Measurements from ENCODE around the gene DNAH14. TPM values are rescaled to one million over a fixed set of nuclear protein-coding genes. Genes with fewer than 3 reads are reported as not detected.

Gene DNAH14
- total and polyA plus RNA-seq, 2 of the 4 experiments (the other 2 are of a cell fraction), result 2.7 to 3.6 TPM

GRCh38 chr1:225435076-225435475, 505.6 kb downstream of the DNAH14 start (continued):
- TF ChIP-seq USF2 (IDR thresholded peaks at IDR 0.05; ENCODE audit: low read depth, low read length) (no peak), CEBPB (IDR thresholded peaks at IDR 0.05; ENCODE audit: low read depth, low read length) (no peak), POLR2A (IDR thresholded peaks at IDR 0.05; ENCODE audit: low read depth, low read length) (no peak), MAFK (IDR thresholded peaks at IDR 0.05; ENCODE audit: low read depth, low read length) (no peak), NFE2L2 (IDR thresholded peaks at IDR 0.05; ENCODE audit: low read depth, low read length) (no peak)

- CTCF ChIA-PET, result no interaction called here
- no CpG with 5 or more reads among the region's 1 CpG for WGBS, 2 experiments (ENCODE audit: extremely low coverage in 2 of 2, insufficient read length in 1 of 2)
- dilution Hi-C loops (cut with HindIII; ENCODE audit: low sequenced_read_pairs, unreplicated experiment), result no loop called here
- TF ChIP-seq NFE2L2 (IDR thresholded peaks at IDR 0.05; ENCODE audit: low read depth, low read length) (no peak), SMC3 (IDR thresholded peaks at IDR 0.05; ENCODE audit: low read depth, low read length) (no peak), USF2 (IDR thresholded peaks at IDR 0.05; ENCODE audit: low read depth, low read length) (no peak), MAFK (IDR thresholded peaks at IDR 0.05; ENCODE audit: low read depth, low read length) (no peak), CEBPB (IDR thresholded peaks at IDR 0.05; ENCODE audit: low read depth, low read length) (no peak), POLR2A (IDR thresholded peaks at IDR 0.05; ENCODE audit: low read depth, low read length) (no peak), MXI1 (IDR thresholded peaks at IDR 0.05; ENCODE audit: borderline replicate concordance, low read depth, low read length) (no peak), CHD1 (IDR thresholded peaks at IDR 0.05; ENCODE audit: low read depth, low read length) (no peak), BHLHE40 (IDR thresholded peaks at IDR 0.05; ENCODE audit: low read depth, low read length) (no peak), RFX5 (IDR thresholded peaks at IDR 0.05; ENCODE audit: low read depth, low read length) (no peak), ELK1 (IDR thresholded peaks at IDR 0.05; ENCODE audit: borderline replicate concordance, low read depth, low read length) (no peak), MAZ (IDR thresholded peaks at IDR 0.05; ENCODE audit: borderline replicate concordance, low read depth, low read length) (no peak), RAD21 (IDR thresholded peaks at IDR 0.05; ENCODE audit: low read length) (no peak), FOS (IDR thresholded peaks at IDR 0.05; ENCODE audit: low read depth, low read length) (no peak), RCOR1 (IDR thresholded peaks at IDR 0.05; ENCODE audit: insufficient replicate concordance, low read length) (no peak)
These were observed 506.0 kb downstream of the DNAH14 start for GRCh38 chr1:225435487-225435886.

More at GRCh38 chr1:225435487-225435886, 506.0 kb downstream of the DNAH14 start:
- no peak overlapping the region for H2AFZ ChIP-seq (replicated peaks; ENCODE audit: low read length, poor library complexity)
- intact Hi-C loops (cut with micrococcal nuclease) (loop anchor here (5.0 kb wide), 1 partner anchor 113 kb away; no protein-coding TSS in a partner anchor), in situ Hi-C loops (cut with MboI; ENCODE audit: low sequenced_read_pairs) (no loop called here)
- no peaks in the 10 kb centered on the region for H3K79me1 ChIP-seq (ENCODE audit: low read depth in 1 of 2, low read length in 2 of 2)
- POLR2A ChIA-PET (ENCODE audit: unreplicated experiment), result no interaction called here
- H4K8ac ChIP-seq (ENCODE audit: low read depth in 2 of 2, low read length in 2 of 2), result no peak overlapping the region
- peaks cover 5% of the 10 kb centered on the region; the same call in 1 of the 2 replicates for H3K27me3 ChIP-seq (ENCODE audit: control insufficient read depth, insufficient read depth, low read length)
- H3K18ac ChIP-seq (ENCODE audit: low read depth, low read length), result no peak overlapping the region
- no peak overlapping the region for H2AK5ac ChIP-seq (ENCODE audit: low read depth, low read length)
- no peak overlapping the region for H3K14ac ChIP-seq (replicated peaks; ENCODE audit: low read depth, low read length)
- no peak overlapping the region for H2BK15ac ChIP-seq (ENCODE audit: low read depth, low read length)
- H3K4ac ChIP-seq (ENCODE audit: low read depth, low read length), result no peak overlapping the region
- H2BK120ac ChIP-seq (ENCODE audit: low read depth, low read length), result no peak overlapping the region
- no peaks in the 10 kb centered on the region for H3K4me1 ChIP-seq (ENCODE audit: control insufficient read depth, insufficient read depth, low read length)
- no peak overlapping the region for H2AK9ac ChIP-seq (replicated peaks; ENCODE audit: low read depth, low read length, poor library complexity)
- H3K9ac ChIP-seq (ENCODE audit: low read depth, low read length), result no peak overlapping the region
- no peak overlapping the region for H3K23ac ChIP-seq (ENCODE audit: low read depth, low read length)
- H3K4me2 ChIP-seq (ENCODE audit: low read depth, low read length), result no peak overlapping the region
- no peak overlapping the region for H4K5ac ChIP-seq (ENCODE audit: low read depth, low read length)
- no TSS peak for BruUV-seq (replicated peaks)
- H3K9me1 ChIP-seq (ENCODE audit: insufficient read depth, low read length), result no peaks in the 10 kb centered on the region
- H3K4me3 ChIP-seq (ENCODE audit: insufficient read depth, low read depth, low read length), result no peak overlapping the region
- H4K20me1 ChIP-seq (ENCODE audit: insufficient read depth, low read length), result no peaks in the 10 kb centered on the region
- no peak overlapping the region for H3K56ac ChIP-seq (ENCODE audit: extremely low read depth, insufficient read depth, low read length)
- DNase-seq, result no peak
- no peak overlapping the region for H3K27ac ChIP-seq (ENCODE audit: insufficient read depth, low read length)
- H2BK5ac ChIP-seq (ENCODE audit: low read depth, low read length, poor library complexity, severe bottlenecking), result no peak overlapping the region
- no peaks in the 10 kb centered on the region for H3K36me3 ChIP-seq (ENCODE audit: control insufficient read depth, insufficient read depth, low read length)
- no peak overlapping the region for H2BK20ac ChIP-seq (ENCODE audit: low read depth, low read length)
- ATAC-seq (ENCODE audit: low read depth), result no peak
- H4K91ac ChIP-seq (ENCODE audit: insufficient read depth, low read depth, low read length), result no peak overlapping the region
- H3K9me3 ChIP-seq (ENCODE audit: control insufficient read depth, insufficient read depth, low read length), result no peaks in the 10 kb centered on the region

Measured in IMR-90 (cell line).